ENCODE measurements around the gene ERMARD.

The ERMARD gene

DNA sequence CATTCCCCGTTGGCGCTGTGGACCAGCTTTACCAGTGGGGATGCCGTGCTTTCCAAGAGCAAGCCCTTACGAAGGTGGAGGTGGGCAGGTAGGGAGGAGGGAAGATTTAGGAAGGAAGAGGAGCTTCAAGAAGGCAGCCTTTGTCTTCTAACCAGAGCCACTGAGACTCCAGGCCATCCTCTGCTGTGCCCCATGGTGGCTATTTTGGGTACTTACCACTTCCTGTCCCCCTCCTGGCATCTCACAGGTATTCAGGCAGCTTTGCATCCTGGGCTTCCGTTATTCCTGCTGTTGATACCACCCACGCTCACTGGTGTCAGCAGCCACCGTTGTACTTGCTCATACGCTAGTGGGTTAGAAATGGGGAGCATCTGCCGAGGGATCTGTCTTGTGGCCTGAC, 22.9 kb downstream of the ERMARD start:
- Histone ChIP-seq H3K79me1 (replicated peaks; ENCODE audit: low read length, poor library complexity, severe bottlenecking) (no peaks in the 10 kb centered on the region), H2BK15ac (ENCODE audit: low read depth, poor library complexity, severe bottlenecking) (no peak overlapping the region), H3K9ac (ENCODE audit: low read length) (no peak overlapping the region), H3K27ac (ENCODE audit: low read length, poor library complexity, severe bottlenecking) (no peak overlapping the region), H2AK5ac (ENCODE audit: low read length, severe bottlenecking) (no peak overlapping the region), H3K27me3 (ENCODE audit: control insufficient read depth in 1 of 2, insufficient read depth in 1 of 2, low read length in 2 of 2) (no peaks in the 10 kb centered on the region), H2AFZ (ENCODE audit: low read depth, low read length) (no peak overlapping the region), H2BK5ac (ENCODE audit: low read depth, low read length, poor library complexity, severe bottlenecking) (no peak overlapping the region), H3K23ac (ENCODE audit: low read length in 2 of 2) (no peak overlapping the region), H3K4me2 (ENCODE audit: low read length, poor library complexity, severe bottlenecking) (no peak overlapping the region), H3K18ac (ENCODE audit: low read depth in 1 of 2, low read length in 2 of 2) (no peak overlapping the region), H4K91ac (ENCODE audit: low read length) (peak overlapping the region; percentile 64), H2BK120ac (ENCODE audit: low read depth, low read length) (no peak overlapping the region), H3K4me1 (ENCODE audit: control insufficient read depth, insufficient read depth, low read depth, low read length) (peaks cover 5% of the 10 kb centered on the region), H3K9me3 (ENCODE audit: control insufficient read depth, low read length) (no peaks in the 10 kb centered on the region), H2BK12ac (ENCODE audit: low read length in 2 of 2) (no peak overlapping the region), H3K14ac (ENCODE audit: low read length in 2 of 2) (no peak overlapping the region), H3K4me3 (ENCODE audit: insufficient read depth in 1 of 2, low read depth in 1 of 2, low read length in 2 of 2) (no peak overlapping the region), H3K36me3 (ENCODE audit: control insufficient read depth in 1 of 2, insufficient read depth in 2 of 2, low read depth in 1 of 2, low read length in 2 of 2) (peaks cover 48 to 71% of the 10 kb centered on the region in 2 experiments), H4K8ac (ENCODE audit: low read length) (no peak overlapping the region), H3K4ac (ENCODE audit: low read depth in 1 of 2, low read length in 2 of 2) (no peak overlapping the region)
- WGBS, result 99% methylated on average over 9 of the region's 9 CpGs
- no peak for DNase-seq

GRCh38 chr6:169775321-169775720, 23.9 kb downstream of the ERMARD start:
- no peaks in the 10 kb centered on the region for H3K27me3 ChIP-seq (ENCODE audit: control insufficient read depth in 1 of 2, insufficient read depth in 1 of 2, low read length in 2 of 2)
- DNase-seq, result no peak
- no peak overlapping the region for H2BK120ac ChIP-seq (ENCODE audit: low read depth, low read length)
- WGBS, result 94% methylated on average over 10 of the region's 10 CpGs
- no peak overlapping the region for H2BK15ac ChIP-seq (ENCODE audit: low read depth, poor library complexity, severe bottlenecking)
- peaks cover 7% of the 10 kb centered on the region for H3K4me1 ChIP-seq (ENCODE audit: control insufficient read depth, insufficient read depth, low read depth, low read length)
- H2AK5ac ChIP-seq (ENCODE audit: low read length, severe bottlenecking), result no peak overlapping the region
- H2AFZ ChIP-seq (ENCODE audit: low read depth, low read length), result no peak overlapping the region
- no peaks in the 10 kb centered on the region for H3K9me3 ChIP-seq (ENCODE audit: control insufficient read depth, low read length)
- H3K9ac ChIP-seq (ENCODE audit: low read length), result no peak overlapping the region
- H3K18ac ChIP-seq (ENCODE audit: low read depth in 1 of 2, low read length in 2 of 2), result no peak overlapping the region
- no peak overlapping the region for H4K91ac ChIP-seq (ENCODE audit: low read length)
- no peak overlapping the region for H3K23ac ChIP-seq (ENCODE audit: low read length in 2 of 2)
- H3K14ac ChIP-seq (ENCODE audit: low read length in 2 of 2), result no peak overlapping the region
- H2BK5ac ChIP-seq (ENCODE audit: low read depth, low read length, poor library complexity, severe bottlenecking), result no peak overlapping the region
- H3K27ac ChIP-seq (ENCODE audit: low read length, poor library complexity, severe bottlenecking), result no peak overlapping the region
- no peak overlapping the region for H4K8ac ChIP-seq (ENCODE audit: low read length)
- H3K4ac ChIP-seq (ENCODE audit: low read depth in 1 of 2, low read length in 2 of 2), result no peak overlapping the region
- H3K36me3 ChIP-seq (ENCODE audit: control insufficient read depth in 1 of 2, insufficient read depth in 2 of 2, low read depth in 1 of 2, low read length in 2 of 2), result peaks cover 51 to 75% of the 10 kb centered on the region in 2 experiments
- H3K79me1 ChIP-seq (replicated peaks; ENCODE audit: low read length, poor library complexity, severe bottlenecking), result no peaks in the 10 kb centered on the region
- no peak overlapping the region for H2BK12ac ChIP-seq (ENCODE audit: low read length in 2 of 2)
- H3K4me2 ChIP-seq (ENCODE audit: low read length, poor library complexity, severe bottlenecking), result no peak overlapping the region
- no peak overlapping the region for H3K4me3 ChIP-seq (ENCODE audit: insufficient read depth in 1 of 2, low read depth in 1 of 2, low read length in 2 of 2)

- Histone ChIP-seq H2BK5ac (ENCODE audit: low read depth, low read length, poor library complexity, severe bottlenecking) (no peak overlapping the region), H3K4ac (ENCODE audit: low read depth in 1 of 2, low read length in 2 of 2) (no peak overlapping the region), H2BK12ac (ENCODE audit: low read length in 2 of 2) (no peak overlapping the region), H2BK15ac (ENCODE audit: low read depth, poor library complexity, severe bottlenecking) (no peak overlapping the region), H4K8ac (ENCODE audit: low read length) (no peak overlapping the region), H3K4me3 (ENCODE audit: insufficient read depth in 1 of 2, low read depth in 1 of 2, low read length in 2 of 2) (no peak overlapping the region), H3K27ac (ENCODE audit: low read length, poor library complexity, severe bottlenecking) (no peak overlapping the region), H3K79me1 (replicated peaks; ENCODE audit: low read length, poor library complexity, severe bottlenecking) (no peaks in the 10 kb centered on the region), H3K4me2 (ENCODE audit: low read length, poor library complexity, severe bottlenecking) (no peak overlapping the region), H3K9ac (ENCODE audit: low read length) (no peak overlapping the region), H4K91ac (ENCODE audit: low read length) (no peak overlapping the region), H3K18ac (ENCODE audit: low read depth in 1 of 2, low read length in 2 of 2) (no peak overlapping the region), H3K36me3 (ENCODE audit: control insufficient read depth in 1 of 2, insufficient read depth in 2 of 2, low read depth in 1 of 2, low read length in 2 of 2) (peaks cover 51 to 80% of the 10 kb centered on the region in 2 experiments), H3K14ac (ENCODE audit: low read length in 2 of 2) (no peak overlapping the region), H2BK120ac (ENCODE audit: low read depth, low read length) (no peak overlapping the region), H2AFZ (ENCODE audit: low read depth, low read length) (no peak overlapping the region), H3K9me3 (ENCODE audit: control insufficient read depth, low read length) (no peaks in the 10 kb centered on the region), H3K27me3 (ENCODE audit: control insufficient read depth in 1 of 2, insufficient read depth in 1 of 2, low read length in 2 of 2) (no peaks in the 10 kb centered on the region), H2AK5ac (ENCODE audit: low read length, severe bottlenecking) (no peak overlapping the region), H3K4me1 (ENCODE audit: control insufficient read depth, insufficient read depth, low read depth, low read length) (peaks cover 10% of the 10 kb centered on the region), H3K23ac (ENCODE audit: low read length in 2 of 2) (no peak overlapping the region)
- 100% methylated on average over 10 of the region's 13 CpGs for WGBS
- no peak for DNase-seq
These were observed 25.0 kb downstream of the ERMARD start for GRCh38 chr6:169776379-169776778.

DNA sequence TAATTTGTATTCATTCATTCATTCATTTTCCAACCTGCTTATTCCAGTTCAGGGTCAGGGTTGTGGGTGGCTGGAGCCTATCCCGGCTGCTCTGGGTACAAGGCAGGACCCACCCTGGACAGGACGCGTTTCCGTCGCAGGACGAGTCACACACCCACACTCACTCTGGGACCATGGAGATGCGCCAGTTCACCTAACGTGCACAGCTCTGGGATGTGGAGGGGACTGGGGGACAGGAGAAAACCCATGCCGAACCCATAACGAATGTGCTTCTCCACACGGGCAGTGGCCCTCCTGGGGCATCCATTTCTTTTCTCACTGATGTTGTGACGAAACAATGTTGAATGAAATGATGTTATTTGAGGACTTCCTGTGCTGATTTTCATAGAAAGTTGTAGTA, 26.5 kb downstream of the ERMARD start:
- H2BK12ac ChIP-seq (ENCODE audit: low read length in 2 of 2), result no peak overlapping the region
- no peak overlapping the region for H2BK15ac ChIP-seq (ENCODE audit: low read depth, poor library complexity, severe bottlenecking)
- no peak for DNase-seq
- H3K14ac ChIP-seq (ENCODE audit: low read length in 2 of 2), result no peak overlapping the region
- peaks cover 45 to 77% of the 10 kb centered on the region in 2 experiments for H3K36me3 ChIP-seq (ENCODE audit: control insufficient read depth in 1 of 2, insufficient read depth in 2 of 2, low read depth in 1 of 2, low read length in 2 of 2)
- no peak overlapping the region for H2BK120ac ChIP-seq (ENCODE audit: low read depth, low read length)
- H2BK5ac ChIP-seq (ENCODE audit: low read depth, low read length, poor library complexity, severe bottlenecking), result no peak overlapping the region
- no peak overlapping the region for H3K4ac ChIP-seq (ENCODE audit: low read depth in 1 of 2, low read length in 2 of 2)
- H3K18ac ChIP-seq (ENCODE audit: low read depth in 1 of 2, low read length in 2 of 2), result no peak overlapping the region
- H3K4me1 ChIP-seq (ENCODE audit: control insufficient read depth, insufficient read depth, low read depth, low read length), result peaks cover 10% of the 10 kb centered on the region
- H3K27me3 ChIP-seq (ENCODE audit: control insufficient read depth in 1 of 2, insufficient read depth in 1 of 2, low read length in 2 of 2), result no peaks in the 10 kb centered on the region
- H2AFZ ChIP-seq (ENCODE audit: low read depth, low read length), result no peak overlapping the region
- H2AK5ac ChIP-seq (ENCODE audit: low read length, severe bottlenecking), result no peak overlapping the region
- no peak overlapping the region for H3K9ac ChIP-seq (ENCODE audit: low read length)
- no peaks in the 10 kb centered on the region for H3K9me3 ChIP-seq (ENCODE audit: control insufficient read depth, low read length)
- H3K79me1 ChIP-seq (replicated peaks; ENCODE audit: low read length, poor library complexity, severe bottlenecking), result no peaks in the 10 kb centered on the region
- 93% methylated on average over 12 of the region's 12 CpGs for WGBS
- no peak overlapping the region for H3K23ac ChIP-seq (ENCODE audit: low read length in 2 of 2)
- no peak overlapping the region for H4K8ac ChIP-seq (ENCODE audit: low read length)
- H3K27ac ChIP-seq (ENCODE audit: low read length, poor library complexity, severe bottlenecking), result no peak overlapping the region
- H4K91ac ChIP-seq (ENCODE audit: low read length), result no peak overlapping the region
- H3K4me3 ChIP-seq (ENCODE audit: insufficient read depth in 1 of 2, low read depth in 1 of 2, low read length in 2 of 2), result no peak overlapping the region
- no peak overlapping the region for H3K4me2 ChIP-seq (ENCODE audit: low read length, poor library complexity, severe bottlenecking)

Data from mesenchymal stem cell (in vitro differentiated cells and primary cell).